K562 (cell line): ENCODE results near the gene RFESD.

ENCODE experiments used
- CBX1 ChIP-seq: sonication (generic); IDR thresholded peaks from 2 replicates; pipeline ENCODE4 v1.6.1; 2016; ENCODE audit warnings: antibody characterized with exemption, low read depth, mild to moderate bottlenecking
- HNRNPH1 ChIP-seq: fragments of 200-400 bp; formaldehyde crosslinking; optimal IDR thresholded peaks from 2 replicates; pipeline ENCODE3; 2017; ENCODE audit warnings: low read depth, mild to moderate bottlenecking, low read length, moderate library complexity

DNA sequence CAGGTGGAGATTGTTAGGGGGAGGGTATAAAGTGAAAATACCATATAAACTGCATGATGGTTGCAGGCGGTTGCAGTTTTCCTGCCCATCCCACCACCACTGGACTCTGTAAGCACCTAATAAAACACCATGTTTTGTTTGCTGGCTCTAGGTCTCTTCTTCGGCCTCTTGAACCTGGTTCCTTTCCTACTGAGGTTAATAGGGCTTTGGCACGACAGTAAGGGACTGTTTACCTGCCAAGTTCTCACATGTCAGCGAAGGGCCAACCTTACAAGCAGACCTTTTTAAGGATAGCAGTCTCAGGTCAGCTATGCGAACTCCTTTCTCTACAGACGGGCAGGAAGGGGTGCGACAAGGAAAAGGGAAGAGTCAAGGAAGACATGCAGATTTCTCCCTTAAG lies 3.4 kb upstream of the RFESD start:
- TF ChIP-seq HNRNPH1 (no peak), CBX1 (no peak)
